Adipose tissue (tissue), 3 donors: ENCODE measurements around the gene GAS7. TPM values are rescaled to one million over a fixed set of nuclear protein-coding genes. Genes with fewer than 3 reads are reported as not detected.
"Not testable (repeated sequence)": the region's sequence is repeated elsewhere in the genome, so short reads cannot be mapped to it uniquely, and the experiment has no call there.

Experiments used
- H3K27ac ChIP-seq: one replicate; pipeline ENCODE4 v1.5.1; 2013; ENCODE audit warnings: low read depth, low read length
- WGBS, 3 donors: extraction: QIAGEN DNeasy Blood & Tissue Kit; methylation state at CpG; one replicate each; pipeline ENCODE4 v1.1.7; 2013; 5-methylcytosine and 5-hydroxymethylcytosine counted together
- polyA plus RNA-seq, 3 donors: library from polyadenylated mRNA; stranded (reverse); fragments of 200-250 nt; gene quantifications; one replicate each; pipeline ENCODE4 v1.2.3, GENCODE V29; 2013
- donor health status: healthy with polysubstance abuse.
- donor health status: Bipolar disorder and iron deficiency.
- donor health status: healthy.

The GAS7 gene
- polyA plus RNA-seq, 3 donors, result 2.5 to 88.1 (median 16.4) TPM

GRCh38 chr17:10071141-10071540, 127.3 kb downstream of the GAS7 start:
- WGBS, 3 donors, result 85 to 92% (median 91%) methylated on average over 6 of the region's 6 CpGs
- H3K27ac ChIP-seq, result no peak overlapping the region

- WGBS, 3 donors, result 67 to 93% (median 88%) methylated on average over 3 of the region's 3 CpGs
- no peak overlapping the region for H3K27ac ChIP-seq
These were observed 127.7 kb downstream of the GAS7 start for GRCh38 chr17:10070690-10071089.

GRCh38 chr17:10069301-10069700, 129.1 kb downstream of the GAS7 start:
- WGBS, 3 donors, result 45 to 63% (median 56%) methylated on average over 5 of the region's 5 CpGs
- peak overlapping the region; percentile 49 for H3K27ac ChIP-seq

GRCh38 chr17:10067446-10068143, 130.8 kb downstream of the GAS7 start:
- no peak overlapping the region for H3K27ac ChIP-seq
- WGBS, 3 donors, result 75 to 89% (median 85%) methylated on average over 8 of the region's 8 CpGs

- no peak overlapping the region for H3K27ac ChIP-seq
- WGBS, 3 donors, result 91 to 97% (median 95%) methylated on average over 3 of the region's 3 CpGs
These were observed 133.9 kb downstream of the GAS7 start for GRCh38 chr17:10064536-10064935.

- H3K27ac ChIP-seq, result no peak overlapping the region
- WGBS, 3 donors, result 37 to 45% (median 41%) methylated on average over 17 of the region's 17 CpGs
These were observed 134.6 kb downstream of the GAS7 start for GRCh38 chr17:10063730-10064241.

GRCh38 chr17:10062691-10063385, 135.6 kb downstream of the GAS7 start:
- H3K27ac ChIP-seq, result no peak overlapping the region
- 60 to 85% (median 75%) methylated on average over 14 of the region's 14 CpGs for WGBS, 3 donors

GRCh38 chr17:10061111-10061845, 137.1 kb downstream of the GAS7 start:
- 35 to 58% (median 50%) methylated on average over 13 of the region's 13 CpGs for WGBS, 3 donors
- no peak overlapping the region for H3K27ac ChIP-seq

- 83 to 88% (median 85%) methylated on average over 8 of the region's 8 CpGs for WGBS, 3 donors
- no peak overlapping the region for H3K27ac ChIP-seq
These were observed 137.9 kb downstream of the GAS7 start for GRCh38 chr17:10060526-10060925.

- H3K27ac ChIP-seq, result no peak overlapping the region
- 48 to 67% (median 50%) methylated on average over 11 of the region's 11 CpGs for WGBS, 3 donors
These were observed 138.7 kb downstream of the GAS7 start for GRCh38 chr17:10059684-10060211.

GRCh38 chr17:10058921-10059683, 139.3 kb downstream of the GAS7 start:
- H3K27ac ChIP-seq, result no peak overlapping the region
- 73 to 81% (median 74%) methylated on average over 16 of the region's 16 CpGs for WGBS, 3 donors

GRCh38 chr17:10057466-10057865, 140.9 kb downstream of the GAS7 start:
- H3K27ac ChIP-seq, result not testable (repeated sequence)
- WGBS, 3 donors, result 86 to 88% (median 88%) methylated on average over 16 to 25 of the region's 25 CpGs

- WGBS, 3 donors, result 59 to 76% (median 70%) methylated on average over 12 to 13 of the region's 13 CpGs
- no peak overlapping the region for H3K27ac ChIP-seq
These were observed 143.0 kb downstream of the GAS7 start for GRCh38 chr17:10055262-10055975.

GRCh38 chr17:10053782-10054540, 144.4 kb downstream of the GAS7 start:
- 38 to 65% (median 58%) methylated on average over 12 of the region's 12 CpGs for WGBS, 3 donors
- no peak overlapping the region for H3K27ac ChIP-seq

GRCh38 chr17:10052106-10052813, 146.1 kb downstream of the GAS7 start:
- no peak overlapping the region for H3K27ac ChIP-seq
- WGBS, 3 donors, result 78 to 91% (median 91%) methylated on average over 15 of the region's 15 CpGs

GRCh38 chr17:10051112-10051511, 147.3 kb downstream of the GAS7 start:
- WGBS, 3 donors, result 68 to 74% (median 74%) methylated on average over 8 of the region's 8 CpGs
- no peak overlapping the region for H3K27ac ChIP-seq
